GM21528 (cell line): ENCODE measurements around the gene NT5C2.
"Not testable (repeated sequence)": the region's sequence is repeated elsewhere in the genome, so short reads cannot be mapped to it uniquely, and the experiment has no call there.

Experiments
- ATAC-seq: cut with Tn5 transposase; IDR thresholded peaks from one replicate; pipeline ENCODE4 v1.9.1; 2021; ENCODE audit warnings: mild to moderate bottlenecking, moderate library complexity; ENCODE audit not compliant: unreplicated experiment, low FRiP score

Gene NT5C2

DNA sequence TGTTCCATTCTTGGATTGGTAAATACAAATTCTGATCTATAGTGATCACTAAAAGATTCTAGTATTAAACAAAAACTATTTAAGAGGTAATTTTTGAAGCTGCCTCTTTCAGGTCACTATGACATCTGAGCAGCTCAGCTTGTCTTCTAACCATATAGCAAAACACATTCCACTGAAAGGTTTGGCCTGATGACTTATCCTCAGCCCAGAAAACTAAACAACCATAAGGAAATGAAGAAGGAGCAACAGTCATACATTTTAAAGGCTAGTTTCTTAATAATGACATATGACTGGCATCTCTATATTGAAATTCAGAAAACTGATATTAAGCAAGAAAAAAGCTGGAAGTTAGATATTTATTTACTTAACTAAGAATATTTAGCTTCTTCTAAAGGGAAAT, 24.6 kb downstream of the NT5C2 start:
- ATAC-seq, result no peak

DNA sequence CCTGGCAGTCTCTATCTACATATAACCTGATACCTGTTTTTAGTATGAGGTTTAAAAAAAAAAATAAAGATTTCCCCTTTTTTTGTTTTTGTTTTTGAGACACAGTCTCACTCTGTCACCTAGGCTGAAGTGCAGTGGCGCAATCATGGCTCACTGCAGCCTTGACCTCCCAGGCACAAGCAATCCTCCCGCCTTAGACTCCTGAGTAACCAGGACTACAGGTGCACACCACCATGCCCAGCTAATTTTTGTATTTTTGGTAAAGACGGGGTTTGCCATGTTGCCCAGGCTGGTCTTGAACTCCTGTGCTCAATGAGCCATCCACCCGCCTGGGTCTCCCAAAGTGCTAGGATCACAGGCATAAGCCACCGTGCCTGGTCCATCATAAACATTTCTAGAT, 25.5 kb downstream of the NT5C2 start:
- ATAC-seq, result not testable (repeated sequence)

DNA sequence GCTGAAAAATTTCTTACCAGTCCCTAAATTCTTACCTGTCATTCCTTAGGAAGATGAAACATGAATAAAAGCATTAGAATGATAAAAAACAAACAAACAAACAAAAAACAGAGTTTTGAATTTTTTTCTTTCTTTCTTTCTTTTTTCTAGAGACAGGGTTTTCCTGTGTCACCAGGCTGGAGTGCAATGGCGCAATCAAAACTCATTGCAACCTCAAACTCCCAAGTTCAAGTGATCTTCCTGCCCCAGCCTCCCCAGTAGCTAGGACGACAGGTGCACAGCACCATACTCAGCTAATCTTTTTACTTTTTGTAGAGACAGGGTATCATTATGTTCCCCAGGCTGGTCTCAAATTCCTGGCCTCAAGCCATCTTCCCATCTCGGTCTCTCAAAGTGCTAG, 26.5 kb downstream of the NT5C2 start:
- no peak for ATAC-seq

DNA sequence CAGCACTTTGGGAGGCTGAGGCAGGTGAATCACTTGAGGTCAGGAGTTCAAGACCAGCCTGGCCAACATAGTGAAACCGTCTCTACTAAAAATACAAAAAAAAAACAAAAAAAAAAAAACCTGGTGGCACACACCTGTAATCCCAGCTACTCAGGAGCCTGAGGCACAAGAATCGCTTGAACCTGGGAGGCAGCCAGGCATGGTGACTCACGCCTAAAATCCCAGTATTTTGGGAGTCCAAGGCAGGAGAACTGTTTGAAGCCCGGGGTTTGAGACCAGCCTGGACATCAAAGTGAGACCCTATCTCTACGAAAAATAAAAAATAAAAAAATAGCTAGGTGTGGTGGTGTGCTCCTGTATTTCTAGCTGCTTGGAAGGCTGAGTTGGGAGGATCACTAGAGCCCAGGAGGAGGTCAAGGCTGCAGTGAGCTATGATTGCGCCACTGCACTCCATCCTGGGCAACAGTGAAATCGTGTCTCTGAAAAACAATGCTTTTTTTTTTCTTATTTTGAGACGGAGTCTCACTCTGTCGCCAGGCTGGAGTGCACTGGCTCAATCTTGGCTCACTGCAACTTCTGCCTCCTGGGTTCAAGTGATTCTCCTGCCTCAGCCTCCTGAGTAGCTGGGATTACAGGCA, 29.2 kb downstream of the NT5C2 start:
- ATAC-seq, result not testable (repeated sequence)

DNA sequence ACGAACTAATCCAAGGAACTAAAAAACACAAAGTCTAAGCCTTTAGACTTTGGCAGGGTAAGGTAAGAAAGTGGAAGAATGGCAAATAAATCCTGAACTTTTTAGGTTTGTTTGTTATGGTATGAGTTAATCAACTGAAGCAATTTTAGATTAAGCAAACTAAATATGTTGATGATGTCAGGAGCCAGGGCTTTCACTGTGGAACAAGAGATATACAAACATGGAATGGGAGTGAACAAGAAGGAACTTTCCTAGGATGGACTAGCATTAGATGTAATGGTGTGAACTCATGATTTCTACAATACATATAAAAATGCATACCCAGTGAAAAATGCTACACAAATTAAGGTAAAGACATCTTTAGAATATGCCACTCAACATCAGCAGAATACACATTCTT, 35.8 kb downstream of the NT5C2 start:
- no peak for ATAC-seq

DNA sequence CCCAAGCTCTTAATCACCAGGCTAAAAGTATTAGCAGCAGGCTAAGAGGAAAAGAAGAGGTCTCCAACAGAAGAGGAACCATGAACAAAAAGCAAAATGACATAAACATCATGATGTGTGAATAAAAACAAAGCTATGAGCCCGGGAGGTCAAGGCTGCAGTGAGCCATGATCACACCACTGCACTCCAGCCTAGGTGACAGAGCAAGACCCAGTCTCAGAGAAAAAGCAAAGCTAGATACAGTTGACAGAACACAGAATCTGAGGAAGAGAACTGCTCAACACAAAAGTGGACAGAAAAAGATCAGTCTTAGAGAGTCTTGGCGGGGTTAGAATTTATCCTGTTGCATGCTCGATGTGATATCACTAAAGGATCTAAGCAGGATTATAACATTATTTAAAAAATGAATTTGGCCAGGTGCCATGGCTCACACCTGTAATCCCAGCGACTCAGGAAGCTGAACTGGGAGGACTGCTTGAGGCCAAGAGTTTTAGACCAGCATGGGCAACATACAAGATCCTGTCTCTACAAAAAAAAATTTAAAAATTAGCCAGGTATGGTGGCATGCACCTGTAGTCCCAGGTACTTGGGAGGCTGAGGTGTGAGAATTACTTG, 37.5 kb downstream of the NT5C2 start:
- no peak for ATAC-seq

DNA sequence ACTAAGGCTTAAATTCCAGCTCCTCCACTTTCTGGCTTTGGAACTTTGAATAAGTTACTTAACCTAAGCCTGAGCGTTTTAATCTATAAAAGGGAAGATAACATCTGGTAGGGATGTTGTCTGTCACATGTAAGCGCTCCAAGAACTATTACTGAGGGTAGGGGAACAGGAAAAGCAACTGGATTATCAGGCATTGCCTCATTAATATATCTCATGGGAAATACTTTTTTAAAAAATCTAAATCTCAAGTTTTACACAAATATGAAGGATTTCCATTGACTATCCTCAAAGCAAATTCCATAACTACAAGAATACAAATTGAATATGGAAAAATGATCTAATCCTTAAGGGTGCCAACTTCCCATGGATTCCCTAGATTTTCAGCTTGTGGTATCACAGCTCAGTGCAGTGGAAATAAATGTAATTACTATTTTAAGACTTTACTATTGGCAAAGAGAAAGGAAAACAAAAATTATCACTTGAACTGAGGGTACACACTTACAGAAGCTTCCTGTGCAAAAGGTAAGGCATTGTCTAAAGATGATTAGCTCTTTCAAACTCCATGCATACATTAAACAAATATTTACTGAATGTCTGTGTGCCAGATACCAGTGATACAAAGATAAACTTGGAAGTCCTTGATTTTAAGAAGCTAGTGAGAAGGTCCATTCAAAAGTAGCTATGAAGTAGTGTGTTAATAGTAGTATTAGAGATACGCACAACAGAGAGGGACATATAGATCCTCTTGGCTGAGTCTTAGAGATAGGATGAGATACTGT, 38.4 kb downstream of the NT5C2 start:
- no peak for ATAC-seq

DNA sequence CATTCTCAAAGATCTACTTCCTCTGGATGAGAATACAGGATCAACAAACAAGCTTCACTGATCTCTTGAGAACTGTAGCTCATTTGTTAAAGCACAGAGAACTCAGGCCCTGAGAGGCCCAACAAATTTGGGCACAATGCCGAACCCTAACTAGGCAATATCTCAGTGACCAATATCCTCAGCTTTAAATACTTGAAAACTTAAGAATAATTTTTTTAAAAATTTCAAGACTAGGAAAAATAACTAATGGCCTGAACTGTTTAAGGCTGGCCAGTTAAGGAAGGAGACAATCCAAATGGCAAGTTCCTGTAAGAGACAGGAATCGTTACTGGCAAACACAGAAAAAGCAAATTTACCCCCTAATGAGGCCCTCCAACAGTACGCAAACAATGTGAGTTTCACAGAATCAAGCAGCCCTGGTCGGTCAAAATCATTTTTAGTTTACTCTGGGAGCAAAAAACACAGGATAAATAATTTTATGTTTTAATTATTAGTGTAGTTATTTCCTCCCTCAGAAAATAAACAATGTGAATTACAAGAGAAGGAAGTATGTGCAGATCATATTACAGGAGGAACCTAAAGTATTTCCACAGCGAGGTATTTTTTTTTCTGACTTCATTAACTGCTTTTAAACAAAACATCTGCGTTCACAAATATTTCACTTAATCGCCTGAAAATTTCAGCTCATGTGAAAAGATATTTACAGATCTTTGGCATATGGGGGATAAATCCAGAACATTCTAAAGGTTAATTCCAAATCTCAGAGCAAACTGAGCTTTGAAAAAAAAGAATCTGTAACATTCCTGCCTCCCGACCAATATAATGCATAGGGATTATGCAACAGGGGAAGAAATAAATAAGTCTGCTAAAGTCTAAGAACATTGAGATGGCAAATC, 39.5 kb downstream of the NT5C2 start:
- ATAC-seq, result no peak

DNA sequence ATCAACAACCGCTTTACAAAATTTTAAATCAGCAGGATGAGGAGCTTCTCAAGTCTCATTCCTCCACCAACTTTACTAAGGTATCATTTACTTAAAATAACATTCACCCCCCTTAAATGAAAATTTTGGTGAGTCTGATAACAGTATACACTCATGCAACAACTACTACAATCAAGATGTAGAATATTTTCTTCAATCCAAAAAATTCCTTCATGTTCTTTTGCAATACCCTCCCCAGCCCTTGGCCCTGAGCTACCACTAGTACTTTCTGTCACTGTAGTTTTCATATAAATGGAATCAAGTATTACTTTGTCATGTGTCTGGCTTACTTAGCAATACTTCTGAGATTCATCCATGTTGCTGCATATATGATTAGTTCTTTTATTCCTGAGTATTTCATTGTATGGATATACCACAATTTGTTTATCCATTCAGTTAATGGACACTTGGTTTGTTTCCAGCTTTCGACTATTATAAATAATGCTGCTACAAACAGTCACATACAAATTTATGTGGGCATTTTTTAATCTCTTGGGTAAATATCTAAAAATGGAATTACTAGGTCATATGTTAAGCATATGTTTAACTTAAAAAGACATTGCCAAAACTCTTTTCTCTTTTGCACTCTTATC, 43.0 kb downstream of the NT5C2 start:
- no peak for ATAC-seq

DNA sequence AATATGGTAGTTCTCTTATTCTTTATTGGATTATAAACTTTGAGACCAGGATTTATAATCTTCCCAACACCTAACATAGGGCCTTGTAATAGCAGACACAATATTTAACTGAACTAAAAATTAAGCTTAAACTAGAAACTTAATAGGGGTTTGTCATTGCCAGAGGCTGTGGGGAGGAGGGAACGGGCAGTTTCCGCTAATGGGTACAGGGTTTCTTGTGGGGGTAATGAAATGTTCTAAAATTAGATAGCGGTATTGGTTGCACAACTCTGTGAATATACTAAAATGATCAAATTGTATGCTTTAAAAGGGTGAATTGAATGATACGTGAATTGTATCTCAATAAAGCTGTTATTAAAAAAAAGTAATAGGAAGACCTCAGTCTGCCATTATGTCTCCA, 45.4 kb downstream of the NT5C2 start:
- no peak for ATAC-seq

DNA sequence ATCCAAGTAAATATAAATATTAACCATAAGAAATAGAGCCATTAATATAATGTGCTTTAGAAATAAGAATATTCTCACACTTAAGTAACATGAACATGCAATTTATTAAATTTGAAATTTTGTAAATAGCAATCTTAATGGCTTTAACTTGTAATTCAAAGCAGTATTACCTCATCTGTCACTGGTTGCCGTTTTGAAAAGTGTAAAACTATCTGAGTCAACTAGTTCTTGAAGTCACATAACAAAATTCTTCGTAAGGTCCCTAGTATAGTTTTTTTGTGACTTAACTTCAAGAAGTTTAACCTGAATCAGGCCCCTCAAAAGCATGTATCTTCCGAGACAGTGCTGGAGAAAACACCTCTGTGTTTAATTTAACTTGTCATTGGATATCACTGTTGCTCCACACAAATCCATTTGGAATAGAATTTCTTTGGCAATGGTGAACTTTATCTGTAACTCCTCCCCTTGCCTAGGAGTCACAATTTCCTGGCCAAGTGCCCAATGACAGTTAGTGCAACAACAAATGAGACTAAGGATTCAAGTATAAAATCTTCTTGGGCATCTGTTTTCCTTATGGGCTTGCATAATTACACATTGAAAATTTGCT, 47.1 kb downstream of the NT5C2 start:
- ATAC-seq, result no peak

DNA sequence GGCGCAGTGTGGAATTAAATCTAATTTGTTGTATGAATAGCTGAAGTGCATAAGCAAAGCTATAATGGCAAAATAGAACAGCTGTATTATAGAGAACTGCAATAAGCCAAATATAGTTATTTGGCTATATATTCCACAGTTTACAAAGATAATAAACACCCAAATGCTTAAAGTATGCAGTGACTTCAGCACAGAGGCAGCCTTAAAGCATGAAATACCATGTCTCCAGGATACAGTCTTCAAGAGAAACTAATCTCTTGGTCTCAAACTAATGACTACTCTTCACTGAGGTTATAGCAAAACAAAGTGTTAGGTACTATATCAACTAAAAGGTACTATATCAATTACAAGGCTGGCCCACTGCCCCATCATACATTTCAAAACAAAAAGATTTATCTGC, 48.0 kb downstream of the NT5C2 start:
- ATAC-seq, result no peak

DNA sequence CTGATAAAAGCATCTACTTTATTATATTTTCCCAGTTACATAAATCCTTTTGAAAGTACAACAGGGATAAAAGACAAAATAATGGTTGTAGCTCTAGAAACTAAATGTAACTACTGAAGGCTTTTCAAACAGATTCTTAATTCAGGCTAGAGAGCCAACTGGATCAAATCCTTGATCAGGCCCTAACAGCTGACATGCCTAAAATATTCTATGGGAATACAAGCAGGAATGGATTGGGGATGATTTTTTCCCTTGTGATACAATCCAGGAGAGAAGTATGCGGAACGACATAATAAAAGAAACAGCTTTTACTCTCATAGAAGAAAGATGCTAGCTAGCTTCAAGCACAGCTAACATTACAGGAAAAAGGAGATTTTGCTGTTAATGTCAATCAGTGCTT, 49.0 kb downstream of the NT5C2 start:
- no peak for ATAC-seq

DNA sequence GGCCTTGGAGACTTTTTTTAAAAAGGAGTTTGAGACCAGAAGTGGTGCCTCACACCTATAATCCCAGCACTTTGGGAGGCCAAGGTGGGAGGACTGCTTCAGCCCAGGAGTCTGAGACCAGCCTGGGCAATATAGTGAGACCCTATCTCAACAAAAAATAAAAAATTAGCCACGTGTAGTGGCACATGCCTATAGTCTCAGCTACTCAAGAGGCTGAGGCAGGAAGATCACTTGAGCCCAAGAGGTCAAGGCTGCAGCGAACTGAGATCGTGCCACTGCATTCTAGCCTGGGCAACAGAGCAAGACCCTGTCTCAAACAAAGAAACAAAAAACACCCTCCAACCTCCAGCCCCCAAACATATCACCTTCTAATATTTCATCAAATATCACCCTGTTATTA, 49.4 kb downstream of the NT5C2 start:
- not testable (repeated sequence) for ATAC-seq

DNA sequence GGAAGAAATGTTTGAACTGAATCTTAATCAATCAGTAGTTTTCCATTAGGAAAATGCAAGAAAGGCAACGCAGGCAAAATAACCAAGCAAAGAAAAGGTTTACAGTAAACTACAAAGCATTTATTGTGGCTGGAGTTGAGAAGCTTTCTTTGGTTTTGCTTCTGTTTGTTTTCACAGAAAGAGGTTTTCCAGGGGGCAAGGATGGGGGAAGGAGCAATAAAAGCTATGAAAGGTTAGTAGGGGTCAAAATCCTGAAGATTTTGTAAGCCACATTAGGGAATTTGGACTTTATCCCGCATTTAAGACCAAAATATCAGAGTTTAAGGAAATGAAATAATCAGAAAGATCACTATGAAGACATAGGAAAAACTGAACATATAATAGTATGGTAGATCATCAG, 51.1 kb downstream of the NT5C2 start:
- ATAC-seq, result no peak

DNA sequence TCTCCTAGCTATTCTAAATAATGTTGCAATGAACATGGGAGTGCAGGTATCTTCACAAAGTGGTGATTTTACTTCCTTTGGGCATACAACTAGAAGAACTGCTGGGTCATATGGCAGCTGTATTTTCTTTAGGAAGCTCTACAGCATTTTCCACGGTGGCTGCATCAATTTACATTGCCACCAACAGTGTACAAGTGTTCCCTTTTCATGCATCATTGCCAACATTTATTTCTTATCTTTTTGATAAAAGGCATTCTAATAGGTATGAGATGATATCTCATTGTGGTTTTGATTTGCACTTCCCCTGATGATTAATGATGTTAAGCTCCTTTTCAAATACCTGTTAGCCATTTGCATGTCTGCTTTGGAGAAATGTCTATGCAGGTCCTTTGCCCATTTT, 52.6 kb downstream of the NT5C2 start:
- no peak for ATAC-seq

DNA sequence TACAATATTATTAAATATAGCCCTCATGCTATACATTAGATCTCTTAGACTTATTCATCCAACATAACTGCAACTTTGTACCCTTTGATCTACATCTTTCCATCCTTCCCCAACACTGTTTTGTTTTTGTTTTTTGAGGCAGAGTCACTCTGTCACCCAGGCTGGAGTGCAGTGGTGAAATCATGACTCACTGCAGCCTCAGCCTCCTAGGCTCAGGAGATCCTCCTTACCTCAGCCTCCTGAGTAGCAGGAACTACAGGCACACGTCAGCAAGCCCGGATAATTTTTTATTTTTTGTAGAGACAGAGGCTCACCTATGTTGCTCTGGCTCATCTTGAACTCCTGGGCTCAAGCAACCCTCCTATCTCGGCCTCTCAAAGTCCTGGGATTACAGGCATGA, 53.3 kb downstream of the NT5C2 start:
- no peak for ATAC-seq

DNA sequence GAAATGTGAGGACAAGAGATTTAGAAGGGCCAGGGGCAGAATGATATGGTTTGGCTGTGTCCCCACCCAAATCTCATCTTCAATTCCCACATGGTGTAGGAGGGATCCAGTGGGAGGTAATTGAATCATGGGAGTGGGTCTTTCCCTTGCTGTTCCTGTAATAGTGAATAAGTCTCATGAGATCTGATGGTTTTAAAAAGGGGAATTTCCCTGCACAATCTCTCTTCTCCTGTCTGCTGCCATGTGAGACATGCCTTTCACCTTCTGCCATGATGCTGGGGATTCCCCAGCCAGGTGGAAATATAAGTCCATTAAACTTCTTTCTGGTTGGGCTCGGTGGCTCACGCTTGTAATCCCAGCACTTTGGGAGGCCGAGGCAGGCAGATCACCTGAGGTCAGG, 57.9 kb downstream of the NT5C2 start:
- ATAC-seq, result not testable (repeated sequence)

DNA sequence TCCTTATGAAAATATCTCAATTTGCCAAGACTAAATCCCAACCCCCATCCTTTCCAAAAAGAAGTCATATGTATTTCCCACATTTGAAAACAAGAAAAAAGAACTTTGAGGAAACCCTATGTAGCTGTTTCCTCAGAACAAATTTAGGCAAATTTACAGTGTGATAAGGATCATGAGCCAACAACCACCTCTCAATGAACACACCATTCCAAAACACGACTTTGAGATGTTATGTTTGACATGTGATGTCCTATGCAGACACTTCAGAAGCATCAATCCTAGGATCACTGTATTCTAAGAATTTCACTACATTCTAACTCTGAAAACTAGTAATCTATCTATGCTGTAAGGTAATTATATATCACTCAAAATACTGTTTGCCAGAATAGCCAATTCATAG, 62.2 kb downstream of the NT5C2 start:
- ATAC-seq, result no peak

DNA sequence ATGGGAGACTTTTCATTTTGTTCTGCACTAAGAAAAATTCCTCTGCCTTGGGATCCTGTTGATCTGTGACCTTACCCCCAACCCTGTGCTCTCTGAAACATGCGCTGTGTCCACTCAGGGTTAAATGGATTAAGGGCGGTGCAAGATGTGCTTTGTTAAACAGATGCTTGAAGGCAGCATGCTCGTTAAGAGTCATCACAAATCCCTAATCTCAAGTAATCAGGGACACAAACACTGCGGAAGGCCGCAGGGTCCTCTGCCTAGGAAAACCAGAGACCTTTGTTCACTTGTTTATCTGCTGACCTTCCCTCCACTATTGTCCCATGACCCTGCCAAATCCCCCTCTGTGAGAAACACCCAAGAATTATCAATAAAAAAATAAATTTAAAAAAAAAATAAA, 62.9 kb downstream of the NT5C2 start:
- ATAC-seq, result not testable (repeated sequence)
